ENCODE measurements around the gene C19orf44. TPM values are rescaled to one million over a fixed set of nuclear protein-coding genes. Genes with fewer than 3 reads are reported as not detected.

C19orf44 gene
- total RNA-seq, 1 donor from 2014 or later: 6.4 TPM

DNA sequence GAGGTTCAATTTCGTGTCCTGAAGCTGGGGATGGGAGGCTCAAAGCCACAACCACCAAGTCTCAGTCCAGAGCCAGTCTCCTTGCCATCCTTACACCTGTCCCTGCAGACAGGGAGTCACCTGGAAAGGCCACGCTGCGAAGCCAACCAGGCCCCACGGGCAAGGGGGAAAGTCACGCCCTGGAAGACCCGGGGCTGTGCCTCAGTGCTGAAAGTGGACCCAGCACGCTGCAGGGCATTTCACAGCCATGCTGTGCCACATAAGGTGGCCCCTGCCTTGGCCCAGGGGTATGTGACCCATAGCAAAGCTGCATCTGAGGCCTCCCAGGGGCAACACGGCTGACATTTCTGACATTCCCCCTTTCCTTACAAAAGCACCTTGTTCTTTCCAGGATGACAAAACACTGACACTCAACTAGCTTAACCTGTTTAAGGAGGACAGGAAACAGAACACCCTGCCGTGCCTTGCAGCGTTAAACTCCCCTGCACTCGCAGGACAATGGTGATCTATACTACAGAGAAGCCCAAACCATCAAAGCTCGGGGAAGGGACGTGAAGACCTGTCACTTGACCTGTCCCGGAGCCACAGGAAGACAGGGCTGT lies 31.2 kb downstream of the C19orf44 start:
- Mint-ChIP-seq H3K4me1 (peaks cover 3% of the 10 kb centered on the region), H3K9me3 (no peaks in the 10 kb centered on the region), H3K36me3 (peaks cover 20% of the 10 kb centered on the region), H3K27me3 (ENCODE audit: low read depth) (no peaks in the 10 kb centered on the region), H3K4me3 (no peak overlapping the region), H3K27ac (peak overlapping the region; percentile 47)
- TF ChIP-seq, protein P1, sequence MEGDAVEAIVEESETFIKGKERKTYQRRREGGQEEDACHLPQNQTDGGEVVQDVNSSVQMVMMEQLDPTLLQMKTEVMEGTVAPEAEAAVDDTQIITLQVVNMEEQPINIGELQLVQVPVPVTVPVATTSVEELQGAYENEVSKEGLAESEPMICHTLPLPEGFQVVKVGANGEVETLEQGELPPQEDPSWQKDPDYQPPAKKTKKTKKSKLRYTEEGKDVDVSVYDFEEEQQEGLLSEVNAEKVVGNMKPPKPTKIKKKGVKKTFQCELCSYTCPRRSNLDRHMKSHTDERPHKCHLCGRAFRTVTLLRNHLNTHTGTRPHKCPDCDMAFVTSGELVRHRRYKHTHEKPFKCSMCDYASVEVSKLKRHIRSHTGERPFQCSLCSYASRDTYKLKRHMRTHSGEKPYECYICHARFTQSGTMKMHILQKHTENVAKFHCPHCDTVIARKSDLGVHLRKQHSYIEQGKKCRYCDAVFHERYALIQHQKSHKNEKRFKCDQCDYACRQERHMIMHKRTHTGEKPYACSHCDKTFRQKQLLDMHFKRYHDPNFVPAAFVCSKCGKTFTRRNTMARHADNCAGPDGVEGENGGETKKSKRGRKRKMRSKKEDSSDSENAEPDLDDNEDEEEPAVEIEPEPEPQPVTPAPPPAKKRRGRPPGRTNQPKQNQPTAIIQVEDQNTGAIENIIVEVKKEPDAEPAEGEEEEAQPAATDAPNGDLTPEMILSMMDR (IDR thresholded peaks at IDR 0.05; ENCODE audit: unreplicated experiment): no peak
- DNase-seq (ENCODE audit: low spot score in 2 of 2, unreplicated experiment in 2 of 2): no peak

DNA sequence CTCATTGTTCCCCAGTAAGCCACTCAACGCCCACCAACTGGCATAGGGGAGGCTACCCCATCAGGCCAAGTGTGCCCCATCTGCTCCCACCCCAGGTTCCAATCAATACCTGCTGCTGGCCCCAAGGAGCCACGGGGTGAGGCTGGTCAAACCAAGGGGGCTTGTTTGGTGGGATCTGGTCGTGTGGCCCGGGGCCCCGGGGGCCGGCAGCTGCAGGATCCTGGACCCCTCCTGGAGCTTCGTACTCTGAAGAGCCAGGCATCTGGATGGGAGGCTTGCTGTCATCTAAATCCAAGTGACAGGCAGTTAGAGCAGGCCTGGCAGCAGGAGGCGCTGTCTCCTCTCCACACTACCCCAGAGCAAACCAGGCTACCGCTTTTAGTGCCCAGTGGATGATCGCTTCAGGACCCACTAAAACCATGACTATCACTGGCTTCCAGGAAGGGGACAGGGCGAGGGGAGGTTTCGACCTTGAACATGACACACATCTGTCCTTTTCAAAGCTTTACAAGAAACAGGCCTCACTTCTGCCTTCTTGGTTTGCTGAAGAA lies 31.9 kb downstream of the C19orf44 start:
- no peak overlapping the region for H3K4me3 Mint-ChIP-seq
- no peaks in the 10 kb centered on the region for H3K27me3 Mint-ChIP-seq (ENCODE audit: low read depth)
- no peak for DNase-seq (ENCODE audit: low spot score in 2 of 2, unreplicated experiment in 2 of 2)
- peak overlapping the region; percentile 25 for H3K27ac Mint-ChIP-seq
- TF ChIP-seq, protein P1 (IDR thresholded peaks at IDR 0.05; ENCODE audit: unreplicated experiment): no peak
- H3K4me1 Mint-ChIP-seq: peaks cover 3% of the 10 kb centered on the region
- H3K9me3 Mint-ChIP-seq: no peaks in the 10 kb centered on the region
- peaks cover 15% of the 10 kb centered on the region for H3K36me3 Mint-ChIP-seq

- no peak for DNase-seq (ENCODE audit: low spot score in 2 of 2, unreplicated experiment in 2 of 2)
- Mint-ChIP-seq H3K36me3 (peaks cover 19% of the 10 kb centered on the region), H3K4me1 (peaks cover 3% of the 10 kb centered on the region), H3K27ac (no peak overlapping the region), H3K27me3 (ENCODE audit: low read depth) (no peaks in the 10 kb centered on the region), H3K4me3 (no peak overlapping the region), H3K9me3 (no peaks in the 10 kb centered on the region)
- TF ChIP-seq, protein P1 (IDR thresholded peaks at IDR 0.05; ENCODE audit: unreplicated experiment): no peak
Measured at GRCh38 chr19:16529466-16530144, 33.4 kb downstream of the C19orf44 start.

GRCh38 chr19:16530540-16531379 lies 34.6 kb downstream of the C19orf44 start:
- DNase-seq (ENCODE audit: low spot score in 2 of 2, unreplicated experiment in 2 of 2): no peak
- H3K27ac Mint-ChIP-seq: no peak overlapping the region
- peaks cover 19% of the 10 kb centered on the region for H3K36me3 Mint-ChIP-seq
- H3K9me3 Mint-ChIP-seq: no peaks in the 10 kb centered on the region
- H3K4me1 Mint-ChIP-seq: peaks cover 3% of the 10 kb centered on the region
- H3K4me3 Mint-ChIP-seq: no peak overlapping the region
- no peaks in the 10 kb centered on the region for H3K27me3 Mint-ChIP-seq (ENCODE audit: low read depth)
- TF ChIP-seq, protein P1 (IDR thresholded peaks at IDR 0.05; ENCODE audit: unreplicated experiment): no peak

- TF ChIP-seq, protein P1 (IDR thresholded peaks at IDR 0.05; ENCODE audit: unreplicated experiment): no peak
- peaks cover 19% of the 10 kb centered on the region for H3K36me3 Mint-ChIP-seq
- no peaks in the 10 kb centered on the region for H3K27me3 Mint-ChIP-seq (ENCODE audit: low read depth)
- H3K4me1 Mint-ChIP-seq: peaks cover 3% of the 10 kb centered on the region
- no peak overlapping the region for H3K4me3 Mint-ChIP-seq
- H3K9me3 Mint-ChIP-seq: no peaks in the 10 kb centered on the region
- DNase-seq (ENCODE audit: low spot score in 2 of 2, unreplicated experiment in 2 of 2): no peak
- H3K27ac Mint-ChIP-seq: no peak overlapping the region
Measured at GRCh38 chr19:16531380-16531669, 35.1 kb downstream of the C19orf44 start.
